NT2/D1 (cell line): Measurements from ENCODE around the gene COX4I1.

Experiments
- SUZ12 ChIP-seq: IDR thresholded peaks from 2 replicates; pipeline ENCODE4 v1.6.1; 2011; ENCODE audit not compliant: insufficient read length, insufficient read depth; ENCODE audit errors: extremely low read depth
- YY1 ChIP-seq: IDR thresholded peaks from 2 replicates; pipeline ENCODE4 v1.6.1; 2011; ENCODE audit not compliant: insufficient read length, insufficient read depth

DNA sequence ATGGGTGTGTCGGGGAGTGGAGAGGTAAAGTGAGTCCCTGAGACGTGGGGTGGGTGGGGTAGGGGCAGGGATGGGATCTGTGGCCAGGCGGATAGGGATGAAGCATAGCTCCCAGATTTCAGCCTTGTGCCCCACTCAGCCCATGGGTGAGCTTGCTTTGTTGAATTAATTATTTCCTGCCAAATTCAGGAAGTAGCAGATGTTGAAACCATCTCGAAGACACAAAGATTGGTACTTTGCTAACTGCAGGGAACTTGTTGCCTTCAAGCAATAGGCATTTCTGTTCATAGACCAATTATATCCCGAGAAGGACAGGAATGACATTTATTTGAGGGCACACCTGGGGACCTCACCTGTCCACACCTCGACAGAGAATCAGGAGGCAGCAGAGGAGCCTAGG is 37.6 kb upstream of the COX4I1 start:
- TF ChIP-seq SUZ12 (no peak), YY1 (no peak)
